ENCODE results near the gene BRME1. TPM values are rescaled to one million over a fixed set of nuclear protein-coding genes. Genes with fewer than 3 reads are reported as not detected.

The BRME1 gene
- total RNA-seq = under 1 TPM; 0.28 to 0.70 TPM

DNA sequence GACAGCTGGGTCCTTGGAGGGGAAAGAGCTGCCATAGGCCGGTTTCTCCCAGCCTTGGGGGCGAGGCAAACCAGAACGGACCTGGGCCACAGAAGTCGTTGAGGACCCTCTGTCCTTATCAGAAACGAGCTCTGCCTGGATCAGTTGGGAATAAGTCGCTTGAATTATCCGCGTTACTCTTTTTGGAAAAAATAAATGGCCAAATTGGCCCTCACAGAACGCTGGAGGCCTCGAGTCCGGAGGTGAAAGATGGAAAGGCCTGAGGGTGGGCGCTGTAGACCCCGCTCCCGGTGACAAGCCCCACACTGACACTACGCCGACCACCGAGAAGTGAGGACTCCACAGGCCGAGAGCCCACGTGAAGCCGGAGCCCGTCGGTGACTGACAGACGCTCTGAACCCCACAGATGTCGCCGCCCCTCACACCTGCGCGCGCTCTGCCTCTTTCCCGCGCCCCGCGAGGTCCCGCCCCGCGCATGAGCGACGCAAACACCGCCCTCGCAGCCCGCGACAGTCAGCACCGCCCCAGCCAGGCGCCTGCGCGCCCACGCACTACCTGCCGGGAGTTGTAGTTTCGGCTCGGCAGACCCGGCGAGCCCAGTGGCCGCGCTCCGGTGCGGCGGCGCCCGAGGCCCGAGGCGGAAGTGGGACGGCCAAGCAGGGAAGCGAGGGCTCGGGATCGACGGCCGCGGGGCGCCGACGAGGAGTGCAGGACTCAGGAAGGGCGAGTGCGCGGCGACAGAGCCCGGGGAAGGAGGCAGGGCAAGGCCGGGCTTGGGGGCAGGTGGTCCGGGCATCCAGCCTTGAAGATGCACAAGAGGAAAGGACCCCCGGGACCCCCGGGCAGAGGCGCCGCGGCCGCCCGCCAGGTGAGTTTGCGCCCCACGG, at the start of gene BRME1, which contains the start of gene CC2D1A:
TSS of gene BRME1 (minus strand) at position 484 of the 887 bp plus-strand sequence. CDS start 1,225 bp downstream, outside the sequence.
TSS of gene CC2D1A (plus strand) at position 568 of the 887 bp plus-strand sequence. CDS start at position 809, 241 bp downstream.
- peak within 1 kb of the TSS; percentile 78 to 79 for H3K4me3 ChIP-seq
- H3K36me3 ChIP-seq = peaks cover 7% of the 10 kb centered on the region
- no peaks in the 10 kb centered on the region for H3K9me3 ChIP-seq
- H3K27ac ChIP-seq = peak within 1 kb of the TSS in 1 of 2 donors; percentile 66
- TF ChIP-seq, protein P1, sequence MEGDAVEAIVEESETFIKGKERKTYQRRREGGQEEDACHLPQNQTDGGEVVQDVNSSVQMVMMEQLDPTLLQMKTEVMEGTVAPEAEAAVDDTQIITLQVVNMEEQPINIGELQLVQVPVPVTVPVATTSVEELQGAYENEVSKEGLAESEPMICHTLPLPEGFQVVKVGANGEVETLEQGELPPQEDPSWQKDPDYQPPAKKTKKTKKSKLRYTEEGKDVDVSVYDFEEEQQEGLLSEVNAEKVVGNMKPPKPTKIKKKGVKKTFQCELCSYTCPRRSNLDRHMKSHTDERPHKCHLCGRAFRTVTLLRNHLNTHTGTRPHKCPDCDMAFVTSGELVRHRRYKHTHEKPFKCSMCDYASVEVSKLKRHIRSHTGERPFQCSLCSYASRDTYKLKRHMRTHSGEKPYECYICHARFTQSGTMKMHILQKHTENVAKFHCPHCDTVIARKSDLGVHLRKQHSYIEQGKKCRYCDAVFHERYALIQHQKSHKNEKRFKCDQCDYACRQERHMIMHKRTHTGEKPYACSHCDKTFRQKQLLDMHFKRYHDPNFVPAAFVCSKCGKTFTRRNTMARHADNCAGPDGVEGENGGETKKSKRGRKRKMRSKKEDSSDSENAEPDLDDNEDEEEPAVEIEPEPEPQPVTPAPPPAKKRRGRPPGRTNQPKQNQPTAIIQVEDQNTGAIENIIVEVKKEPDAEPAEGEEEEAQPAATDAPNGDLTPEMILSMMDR (IDR thresholded peaks at IDR 0.05) = no peak
- peak; percentile 87 for DNase-seq (ENCODE audit: low spot score)
- H3K27me3 ChIP-seq = no peaks in the 10 kb centered on the region
- peaks cover 0 to 18% of the 10 kb centered on the region in 2 donors for H3K4me1 ChIP-seq

DNA sequence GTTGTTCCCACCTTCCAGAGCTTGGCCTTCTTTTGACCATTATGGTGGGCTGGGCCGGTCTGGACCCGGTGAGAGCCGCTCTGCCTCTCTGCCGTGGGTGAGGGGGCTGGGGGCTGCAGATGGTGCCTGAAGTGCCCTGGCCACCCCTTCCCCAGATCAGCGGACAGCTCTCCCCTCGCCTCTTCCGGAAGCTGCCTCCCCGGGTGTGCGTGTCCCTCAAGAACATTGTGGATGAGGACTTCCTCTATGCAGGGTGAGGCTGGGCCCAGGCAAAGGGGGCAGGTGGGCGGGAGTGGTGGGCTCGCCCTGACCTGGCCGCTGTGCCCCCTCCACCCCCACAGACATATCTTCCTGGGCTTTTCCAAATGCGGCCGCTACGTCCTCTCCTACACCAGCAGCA, 48.3 kb upstream of the BRME1 start:
- H3K4me1 ChIP-seq = peaks cover 0 to 38% of the 10 kb centered on the region in 2 donors
- no peak for DNase-seq (ENCODE audit: low spot score)
- TF ChIP-seq, protein P1 (IDR thresholded peaks at IDR 0.05) = no peak
- H3K27me3 ChIP-seq = no peaks in the 10 kb centered on the region
- H3K27ac ChIP-seq = no peak overlapping the region
- H3K4me3 ChIP-seq = no peak overlapping the region
- H3K9me3 ChIP-seq = no peaks in the 10 kb centered on the region
- peaks cover 24% of the 10 kb centered on the region for H3K36me3 ChIP-seq

DNA sequence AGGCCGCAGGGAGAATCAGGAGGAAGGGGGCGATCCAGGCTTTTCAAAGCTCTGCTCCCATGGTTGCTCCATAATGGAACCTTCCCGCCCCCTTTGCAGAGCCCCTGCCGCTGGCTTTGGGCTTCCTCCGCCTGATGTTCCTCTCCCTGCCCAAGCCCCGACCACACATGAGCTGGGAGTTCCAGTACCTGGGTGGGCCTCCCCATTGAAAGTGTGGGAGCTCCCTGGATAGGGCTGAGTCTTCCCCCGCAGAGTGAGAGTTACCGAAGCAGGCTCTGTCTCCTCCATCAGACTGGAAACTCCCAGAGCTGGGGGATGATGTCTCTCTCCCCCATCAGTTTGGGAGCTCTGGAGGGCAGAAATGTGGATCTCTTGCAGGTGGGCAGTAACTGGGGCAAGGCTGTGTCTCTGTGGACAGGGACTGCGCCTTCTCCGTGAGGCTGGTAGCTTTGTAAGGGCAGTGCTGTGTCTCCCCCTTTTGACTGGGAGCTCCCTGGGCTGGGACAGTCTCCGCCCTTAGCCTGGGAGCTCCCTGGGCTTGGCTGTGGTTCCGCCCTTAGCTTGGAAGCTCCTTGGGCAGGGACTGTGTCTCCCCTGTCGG, 47.1 kb upstream of the BRME1 start:
- Histone ChIP-seq H3K9me3 (no peaks in the 10 kb centered on the region), H3K36me3 (peaks cover 22% of the 10 kb centered on the region), H3K4me1 (peaks cover 0 to 36% of the 10 kb centered on the region in 2 donors), H3K27me3 (no peaks in the 10 kb centered on the region), H3K4me3 (peak overlapping the region; percentile 87 to 90), H3K27ac (peak overlapping the region; percentile 79 to 83)
- TF ChIP-seq, protein P1 (IDR thresholded peaks at IDR 0.05) = no peak
- DNase-seq (ENCODE audit: low spot score) = no peak

DNA sequence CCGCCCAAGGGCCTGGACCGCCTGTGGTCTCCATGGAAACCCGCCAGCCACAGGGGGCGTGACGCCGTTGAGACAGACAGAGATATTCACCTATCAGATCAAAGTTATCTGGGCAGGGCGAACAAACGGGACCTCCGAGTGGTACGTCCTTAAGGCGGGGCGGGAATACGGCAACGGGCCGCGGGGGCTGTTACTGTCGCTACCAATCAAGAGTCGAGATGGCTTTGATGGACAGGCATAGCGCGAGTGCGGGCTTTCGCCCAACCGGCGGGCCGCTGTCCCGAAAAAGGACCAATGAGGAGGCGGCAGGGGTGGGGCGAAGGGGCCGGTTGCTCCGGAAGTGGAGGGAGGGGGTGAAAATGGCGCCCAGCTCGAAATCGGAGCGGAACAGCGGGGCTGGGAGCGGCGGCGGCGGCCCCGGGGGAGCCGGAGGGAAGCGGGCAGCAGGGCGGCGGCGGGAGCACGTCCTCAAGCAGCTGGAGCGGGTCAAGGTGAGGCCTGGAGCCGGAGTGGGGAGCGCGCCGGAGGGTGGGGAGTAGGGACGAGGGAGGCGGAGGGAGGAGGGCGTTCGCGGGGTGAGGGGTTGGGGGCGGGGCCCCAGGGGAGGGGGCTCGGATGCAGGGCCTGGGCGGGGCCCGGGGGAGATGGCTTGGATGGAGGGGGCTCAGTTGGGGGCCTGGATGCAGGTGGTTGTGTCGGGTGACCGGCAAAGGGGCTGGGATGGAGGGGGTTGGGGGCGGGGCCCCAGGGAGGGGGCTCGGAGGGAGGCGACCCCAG, 46.4 kb upstream of the BRME1 start, which contains the start of gene DCAF15:
TSS of gene DCAF15 (plus strand) at position 356 of the 777 bp plus-strand sequence. CDS start at position 360, 4 bp downstream.
- no peaks in the 10 kb centered on the region for H3K9me3 ChIP-seq
- H3K27ac ChIP-seq = peak within 1 kb of the TSS; percentile 79 to 83
- DNase-seq (ENCODE audit: low spot score) = peak; percentile 100
- TF ChIP-seq, protein P1 (IDR thresholded peaks at IDR 0.05) = no peak
- H3K27me3 ChIP-seq = no peaks in the 10 kb centered on the region
- peak within 1 kb of the TSS; percentile 87 to 90 for H3K4me3 ChIP-seq
- H3K4me1 ChIP-seq = peaks cover 0 to 29% of the 10 kb centered on the region in 2 donors
- peaks cover 21% of the 10 kb centered on the region for H3K36me3 ChIP-seq

DNA sequence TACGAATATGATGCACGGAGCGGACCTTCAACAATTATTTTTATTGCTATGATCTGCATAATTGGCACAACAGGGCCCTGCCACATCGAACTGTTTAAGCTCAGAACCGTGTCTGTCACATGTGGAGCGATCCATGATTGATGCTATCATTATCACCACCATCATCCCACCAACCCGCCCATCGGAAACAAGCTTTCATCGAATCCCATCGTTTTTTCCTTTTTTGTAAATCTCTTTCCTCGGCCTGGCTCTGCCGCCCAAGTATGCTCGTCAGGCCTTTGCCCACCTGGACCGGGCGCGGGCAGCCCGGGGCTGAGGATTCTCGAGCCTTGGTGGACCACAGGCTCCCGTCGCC, 45.9 kb upstream of the BRME1 start:
- Histone ChIP-seq H3K27me3 (no peaks in the 10 kb centered on the region), H3K4me3 (peak overlapping the region; percentile 27 to 90), H3K36me3 (peaks cover 16% of the 10 kb centered on the region), H3K4me1 (peaks cover 0 to 24% of the 10 kb centered on the region in 2 donors), H3K27ac (no peak overlapping the region), H3K9me3 (no peaks in the 10 kb centered on the region)
- TF ChIP-seq, protein P1 (IDR thresholded peaks at IDR 0.05) = no peak
- DNase-seq (ENCODE audit: low spot score) = no peak

Data from right atrium auricular region (tissue), 2 donors.